Measurements from ENCODE around the gene HBD. TPM values are rescaled to one million over a fixed set of nuclear protein-coding genes. Genes with fewer than 3 reads are reported as not detected.

HBD gene
- total RNA-seq = not detected
- long read RNA-seq = 0 reads

DNA sequence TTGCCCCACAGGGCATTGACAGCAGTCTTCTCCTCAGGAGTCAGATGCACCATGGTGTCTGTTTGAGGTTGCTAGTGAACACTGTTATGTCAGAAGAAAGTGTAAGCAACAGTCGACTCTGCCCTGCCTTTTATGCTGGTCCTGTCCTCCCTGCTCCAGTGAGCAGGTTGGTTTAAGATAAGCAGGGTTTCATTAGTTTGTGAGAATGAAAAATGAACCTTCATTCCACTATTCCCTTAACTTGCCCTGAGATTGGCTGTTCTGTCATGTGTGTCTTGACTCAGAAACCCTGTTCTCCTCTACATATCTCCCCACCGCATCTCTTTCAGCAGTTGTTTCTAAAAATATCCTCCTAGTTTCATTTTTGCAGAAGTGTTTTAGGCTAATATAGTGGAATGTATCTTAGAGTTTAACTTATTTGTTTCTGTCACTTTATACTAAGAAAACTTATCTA, at the start of gene HBD:
Gene HBD (minus strand): TSS at position 103 of the 454 bp plus-strand sequence. CDS start 50 bp downstream, at position 53.
- intact Hi-C loops (cut with DNase I) = no loop called here
- ATAC-seq (ENCODE audit: poor library complexity) (no peak), DNase-seq (no peak)

DNA sequence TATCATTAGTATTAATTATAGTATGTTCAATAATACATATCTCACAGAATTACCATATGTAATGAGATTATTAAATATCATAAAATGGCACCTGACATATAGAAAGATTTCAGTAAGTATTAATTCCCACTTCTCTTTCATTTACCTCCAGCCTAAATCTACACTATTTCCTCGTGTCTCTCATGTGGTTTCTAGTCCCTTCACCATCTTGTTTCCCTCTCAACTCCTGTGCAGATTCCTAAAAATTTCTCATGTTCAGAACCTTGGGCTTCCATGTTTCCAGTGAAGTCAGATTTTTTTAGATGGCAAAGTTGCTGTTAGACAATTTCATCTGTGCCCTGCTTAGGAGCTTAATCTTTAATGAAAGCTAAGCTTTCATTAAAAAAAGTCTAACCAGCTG, 49.6 kb upstream of the HBD start:
- ATAC-seq (ENCODE audit: poor library complexity) (no peak), DNase-seq (no peak)
- intact Hi-C loops (cut with DNase I) = no loop called here

DNA sequence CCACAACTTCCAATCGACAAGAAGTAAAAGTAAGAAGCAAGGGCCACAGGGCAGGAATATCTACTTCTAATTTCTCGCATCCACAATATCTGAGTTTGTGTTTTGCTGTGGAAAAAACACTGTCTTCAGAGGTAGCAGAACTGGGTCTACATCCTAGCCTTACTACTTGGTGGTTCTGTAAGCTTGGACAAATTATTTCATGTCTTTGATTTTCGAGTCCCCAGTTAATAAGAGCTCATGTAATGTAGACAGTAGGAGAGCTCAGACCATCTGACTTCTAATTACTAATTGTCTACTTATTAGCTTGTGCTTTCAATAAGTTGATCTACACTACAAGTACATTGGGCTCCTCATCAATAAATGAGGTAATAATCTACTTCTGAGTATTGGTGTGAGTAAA, 48.8 kb upstream of the HBD start:
- no peak for ATAC-seq (ENCODE audit: poor library complexity)
- DNase-seq = no peak
- intact Hi-C loops (cut with DNase I) = no loop called here

DNA sequence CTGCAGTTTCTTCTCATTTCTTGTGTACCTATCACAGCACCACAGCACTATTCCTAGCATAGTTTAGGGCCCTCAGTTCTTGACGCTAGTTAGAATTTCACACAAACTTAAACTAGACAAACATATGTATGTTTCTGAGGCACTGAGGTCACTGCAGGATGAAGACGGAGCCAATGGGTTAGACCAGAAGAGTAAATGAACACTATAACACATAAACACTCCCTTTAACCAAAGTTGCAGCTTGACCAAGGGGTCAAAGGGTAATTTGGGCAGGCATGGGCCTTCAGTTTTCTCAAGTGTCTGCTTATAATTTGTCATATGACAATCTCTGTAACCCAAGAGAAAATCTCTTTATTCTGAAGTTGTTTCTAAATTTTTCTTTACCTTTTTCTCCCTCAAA, 48.3 kb upstream of the HBD start:
- DNase-seq = no peak
- no peak for ATAC-seq (ENCODE audit: poor library complexity)
- intact Hi-C loops (cut with DNase I) = no loop called here

DNA sequence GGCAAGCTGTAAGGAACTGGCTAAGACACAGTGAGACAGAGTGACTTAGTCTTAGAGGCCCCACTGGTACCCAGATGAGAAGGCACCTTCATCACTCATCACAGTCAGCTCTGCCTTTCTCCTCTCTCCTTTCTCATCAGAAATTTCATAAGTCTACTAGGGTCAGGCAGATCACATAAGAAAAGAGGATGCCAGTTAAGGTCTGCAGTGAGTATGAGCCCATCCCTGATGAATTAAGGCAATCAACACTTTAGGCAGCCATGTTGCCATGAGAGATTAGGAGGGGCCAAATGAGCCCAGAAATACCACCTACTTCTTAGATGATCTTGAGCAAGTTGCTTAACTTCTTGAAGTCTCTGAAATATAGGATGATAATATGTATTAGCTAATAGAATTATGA, 47.3 kb upstream of the HBD start:
- no peak for DNase-seq
- ATAC-seq (ENCODE audit: poor library complexity) = no peak
- intact Hi-C loops (cut with DNase I) = no loop called here

DNA sequence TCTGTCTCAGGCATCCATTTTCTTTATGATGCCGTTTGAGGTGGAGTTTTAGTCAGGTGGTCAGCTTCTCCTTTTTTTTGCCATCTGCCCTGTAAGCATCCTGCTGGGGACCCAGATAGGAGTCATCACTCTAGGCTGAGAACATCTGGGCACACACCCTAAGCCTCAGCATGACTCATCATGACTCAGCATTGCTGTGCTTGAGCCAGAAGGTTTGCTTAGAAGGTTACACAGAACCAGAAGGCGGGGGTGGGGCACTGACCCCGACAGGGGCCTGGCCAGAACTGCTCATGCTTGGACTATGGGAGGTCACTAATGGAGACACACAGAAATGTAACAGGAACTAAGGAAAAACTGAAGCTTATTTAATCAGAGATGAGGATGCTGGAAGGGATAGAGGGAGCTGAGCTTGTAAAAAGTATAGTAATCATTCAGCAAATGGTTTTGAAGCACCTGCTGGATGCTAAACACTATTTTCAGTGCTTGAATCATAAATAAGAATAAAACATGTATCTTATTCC, 46.4 kb upstream of the HBD start:
- DNase-seq = peak; percentile 39
- intact Hi-C loops (cut with DNase I) = no loop called here

DNA sequence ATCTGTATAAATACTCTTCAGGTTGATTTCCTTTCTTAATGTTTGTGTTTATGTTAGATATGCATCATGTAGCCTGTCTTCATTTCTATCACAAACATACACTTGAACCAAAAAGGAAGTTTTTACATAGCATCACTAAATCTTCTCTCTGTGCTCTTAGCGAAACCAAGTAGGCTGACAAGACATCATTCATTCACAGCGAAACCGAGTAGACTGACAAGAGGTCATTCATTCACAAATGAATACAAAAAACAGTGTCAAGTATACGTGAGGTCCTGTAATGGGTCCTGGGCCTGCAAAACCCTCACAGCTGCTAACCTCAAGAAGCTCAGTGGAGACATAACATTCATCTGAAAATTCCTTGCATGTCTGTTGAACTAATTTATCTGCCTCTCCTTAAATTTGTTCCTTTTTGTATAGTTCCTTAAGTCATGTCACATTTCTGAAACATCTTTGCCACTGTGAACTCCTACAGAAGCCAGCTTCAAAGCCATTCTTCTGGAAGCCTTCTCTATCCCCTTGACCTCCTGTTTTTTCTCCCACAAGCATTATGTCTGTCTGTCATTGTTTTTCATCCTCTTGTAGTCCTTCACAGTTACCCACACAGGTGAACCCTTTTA, 45.3 kb upstream of the HBD start:
- intact Hi-C loops (cut with DNase I) = no loop called here

More for the DNA sequence above, 46.4 kb upstream of the HBD start:
- peak; percentile 56 for ATAC-seq (ENCODE audit: poor library complexity)

DNA sequence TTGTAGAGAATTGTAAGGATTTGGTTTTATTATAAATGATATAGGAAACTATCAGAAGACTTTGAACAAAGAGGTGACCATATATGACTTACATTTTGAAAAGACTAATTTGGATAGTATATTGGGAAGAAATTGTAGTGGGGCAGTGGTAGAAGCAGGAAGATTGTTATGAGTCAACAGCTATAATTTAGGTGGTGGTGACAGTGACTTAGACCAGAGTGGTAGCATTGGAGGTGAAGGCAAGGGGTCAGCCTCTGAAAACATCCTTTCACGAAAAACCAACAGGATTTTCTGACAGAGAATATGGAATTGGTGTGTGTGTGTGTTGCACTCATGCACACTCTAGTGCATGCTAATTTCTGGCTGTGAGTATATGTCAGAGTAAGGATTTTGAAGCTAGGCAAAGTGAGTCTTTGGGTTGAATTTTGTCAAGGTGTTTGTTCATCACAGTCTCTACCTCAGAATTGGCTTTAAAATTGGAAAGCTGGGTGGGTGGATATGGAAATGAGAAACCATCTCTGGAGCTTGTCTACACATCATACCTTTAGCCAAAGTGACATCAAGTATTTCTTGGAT, 43.6 kb upstream of the HBD start:
- ATAC-seq (ENCODE audit: poor library complexity) (no peak), DNase-seq (no peak)
- intact Hi-C loops (cut with DNase I) = no loop called here

More for the DNA sequence above, 45.3 kb upstream of the HBD start:
- ATAC-seq (ENCODE audit: poor library complexity) (no peak), DNase-seq (no peak)

DNA sequence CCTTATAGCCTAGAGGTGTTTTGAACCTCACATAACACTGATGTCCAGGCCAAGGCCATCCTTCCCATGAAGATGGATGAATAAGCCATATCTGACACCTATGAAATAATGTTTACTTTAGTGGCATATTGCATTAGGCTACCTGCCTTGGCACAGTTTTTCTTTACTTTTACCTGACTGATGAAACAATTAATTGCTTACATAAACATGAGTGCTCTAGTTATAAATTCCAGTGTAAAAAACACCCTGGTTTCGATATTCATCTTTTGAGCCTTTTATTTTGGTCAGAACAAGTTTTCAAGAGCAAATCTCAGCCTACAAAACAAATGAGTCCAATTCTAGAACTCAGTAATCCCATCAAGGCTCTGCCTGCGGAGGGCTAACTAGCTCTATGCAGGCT, 42.4 kb upstream of the HBD start:
- DNase-seq (no peak), ATAC-seq (ENCODE audit: poor library complexity) (no peak)
- intact Hi-C loops (cut with DNase I) = no loop called here

DNA sequence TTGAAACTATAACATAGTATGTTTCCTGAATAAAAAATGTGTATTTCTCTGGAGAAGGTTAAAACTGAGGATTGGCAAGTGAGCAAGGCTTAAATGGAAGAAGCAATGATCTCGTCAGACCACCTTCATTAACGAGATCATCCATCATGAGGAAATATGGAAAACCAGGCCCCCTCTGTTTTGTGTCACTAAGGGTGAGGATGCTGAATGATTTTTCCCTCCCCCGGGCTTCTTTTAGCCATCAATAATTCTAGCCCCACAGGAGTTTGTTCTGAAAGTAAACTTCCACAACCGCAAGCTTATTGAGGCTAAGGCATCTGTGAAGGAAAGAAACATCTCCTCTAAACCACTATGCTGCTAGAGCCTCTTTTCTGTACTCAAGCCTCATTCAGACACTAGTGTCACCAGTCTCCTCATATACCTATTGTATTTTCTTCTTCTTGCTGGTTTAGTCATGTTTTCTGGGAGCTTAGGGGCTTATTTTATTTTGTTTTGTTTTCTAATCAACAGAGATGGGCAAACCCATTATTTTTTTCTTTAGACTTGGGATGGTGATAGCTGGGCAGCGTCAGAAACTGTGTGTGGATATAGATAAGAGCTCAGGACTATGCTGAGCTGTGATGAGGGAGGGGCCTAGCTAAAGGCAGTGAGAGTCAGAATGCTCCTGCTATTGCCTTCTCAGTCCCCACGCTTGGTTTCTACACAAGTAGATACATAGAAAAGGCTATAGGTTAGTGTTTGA, 41.3 kb upstream of the HBD start:
- intact Hi-C loops (cut with DNase I) = no loop called here
- DNase-seq = no peak

DNA sequence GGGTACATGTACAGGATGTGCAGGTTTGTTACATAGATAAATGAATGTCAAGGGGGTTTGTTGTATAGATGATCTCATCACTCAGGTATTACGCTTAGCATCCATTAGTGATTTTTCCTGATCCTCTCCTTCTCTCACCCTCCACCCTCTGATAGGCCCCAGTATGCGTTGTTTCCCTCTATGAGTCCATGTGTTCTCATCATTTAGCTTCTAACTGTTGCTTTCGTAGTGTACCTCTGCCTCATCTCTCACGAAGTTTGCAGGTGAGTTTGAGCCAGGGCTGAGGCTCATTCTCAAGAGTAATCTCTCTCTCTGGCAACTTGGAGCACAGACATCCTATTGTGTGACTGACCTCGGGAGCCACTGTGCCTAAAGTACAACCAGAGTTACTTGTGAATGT, 40.1 kb upstream of the HBD start:
- DNase-seq (no peak), ATAC-seq (ENCODE audit: poor library complexity) (no peak)
- intact Hi-C loops (cut with DNase I) = no loop called here

More for the DNA sequence above, 41.3 kb upstream of the HBD start:
- no peak for ATAC-seq (ENCODE audit: poor library complexity)

DNA sequence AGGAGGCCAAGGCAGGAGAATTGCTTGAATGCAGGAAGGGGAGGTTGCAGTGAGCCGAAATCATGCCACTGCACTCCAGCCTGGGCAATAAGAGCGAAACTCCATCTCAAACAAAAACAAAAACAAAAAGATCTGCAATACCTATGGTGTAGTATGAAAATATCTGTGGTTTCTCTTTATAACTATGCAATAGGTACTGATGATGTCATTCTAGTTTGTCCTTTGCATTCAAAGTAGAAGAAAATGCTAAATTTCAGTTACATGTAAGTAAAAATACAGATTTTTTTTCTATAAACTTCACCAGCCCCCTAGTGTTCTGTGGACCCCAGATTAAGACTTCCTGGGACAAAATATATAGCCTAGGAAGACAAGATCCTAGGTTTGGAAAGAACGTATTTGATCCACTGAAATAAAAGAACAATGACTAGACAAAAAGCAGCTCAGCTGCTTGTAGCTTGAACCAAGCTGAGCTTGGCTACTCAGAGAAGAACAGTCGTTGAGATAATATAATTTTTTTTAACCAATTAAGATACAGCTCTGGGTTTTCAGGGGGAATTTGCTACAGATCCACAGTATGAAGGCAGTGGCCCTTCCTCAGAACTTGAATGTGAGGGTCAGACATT, 38.2 kb upstream of the HBD start:
- DNase-seq (no peak), ATAC-seq (ENCODE audit: poor library complexity) (no peak)
- intact Hi-C loops (cut with DNase I) = no loop called here

DNA sequence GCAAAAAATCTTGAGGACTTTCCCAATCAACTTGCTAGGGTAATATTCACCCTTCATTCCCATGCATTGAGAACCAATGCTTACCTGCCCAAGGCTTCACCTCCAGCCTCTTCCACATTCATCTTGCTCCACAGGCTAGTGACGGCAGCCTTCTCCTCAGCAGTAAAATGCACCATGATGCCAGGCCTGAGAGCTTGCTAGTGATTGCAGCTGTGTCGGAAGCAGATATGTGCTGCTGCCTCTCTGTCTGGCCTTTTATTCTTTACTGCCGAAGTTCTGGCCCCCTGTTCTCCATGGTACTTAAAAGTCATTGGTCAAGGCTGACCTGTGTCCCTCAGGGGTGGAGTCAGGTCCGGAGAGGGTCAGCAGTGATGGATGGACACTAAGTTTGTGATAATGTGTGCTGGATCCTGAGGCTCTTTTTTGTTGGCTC, 35.4 kb upstream of the HBD start, which contains the start of gene HBE1:
Gene HBE1 (minus strand): TSS at position 231 of the 433 bp plus-strand sequence. CDS start 55 bp downstream, at position 176.
- intact Hi-C loops (cut with DNase I) = no loop called here

DNA sequence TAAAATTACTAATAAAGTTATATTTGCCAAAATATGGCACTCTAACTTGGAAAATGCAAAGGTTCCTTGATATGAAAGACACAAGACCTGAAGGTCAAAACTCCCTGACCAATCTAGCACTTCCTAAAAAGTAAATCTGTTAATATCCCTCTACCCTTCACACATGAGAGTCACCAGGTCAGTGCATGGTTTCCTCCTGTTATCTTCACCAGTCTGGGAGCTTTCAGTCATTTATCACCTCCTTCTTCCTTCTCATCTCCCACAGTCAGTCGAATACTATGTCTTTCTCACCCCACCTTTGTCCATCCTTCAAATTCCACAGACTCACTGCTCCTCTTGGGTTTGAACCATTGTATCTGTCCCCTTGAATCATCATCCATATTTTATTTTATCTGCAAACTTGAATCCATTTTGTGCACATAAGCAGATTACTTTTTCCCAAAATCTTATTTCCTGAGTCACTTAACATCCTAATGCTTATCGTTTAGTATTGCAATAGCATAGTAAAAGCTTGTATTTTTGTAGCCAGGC, 32.8 kb upstream of the HBD start:
- intact Hi-C loops (cut with DNase I) = no loop called here
- DNase-seq (no peak), ATAC-seq (ENCODE audit: poor library complexity) (no peak)

More for the DNA sequence above, 35.4 kb upstream of the HBD start, which contains the start of gene HBE1:
- no peak for ATAC-seq (ENCODE audit: poor library complexity)
- DNase-seq = no peak

DNA sequence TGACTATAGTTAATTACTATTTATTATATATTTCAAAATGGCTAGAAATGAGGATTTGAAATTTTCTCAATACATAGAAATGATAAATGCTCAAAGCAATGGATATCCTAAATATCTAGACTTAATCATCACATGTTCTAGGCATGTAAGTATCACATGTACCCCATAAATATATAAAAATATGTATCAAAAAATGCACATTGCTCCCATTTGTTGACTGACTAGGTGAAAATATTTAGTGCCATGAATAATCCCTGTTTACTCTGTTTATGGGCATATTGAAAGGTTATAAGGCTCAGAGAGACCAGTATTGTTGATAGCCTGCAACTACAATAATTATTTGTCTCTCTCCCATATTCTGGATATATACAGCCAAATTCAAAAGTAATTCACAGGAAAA, 32.3 kb upstream of the HBD start:
- no peak for ATAC-seq (ENCODE audit: poor library complexity)

DNA sequence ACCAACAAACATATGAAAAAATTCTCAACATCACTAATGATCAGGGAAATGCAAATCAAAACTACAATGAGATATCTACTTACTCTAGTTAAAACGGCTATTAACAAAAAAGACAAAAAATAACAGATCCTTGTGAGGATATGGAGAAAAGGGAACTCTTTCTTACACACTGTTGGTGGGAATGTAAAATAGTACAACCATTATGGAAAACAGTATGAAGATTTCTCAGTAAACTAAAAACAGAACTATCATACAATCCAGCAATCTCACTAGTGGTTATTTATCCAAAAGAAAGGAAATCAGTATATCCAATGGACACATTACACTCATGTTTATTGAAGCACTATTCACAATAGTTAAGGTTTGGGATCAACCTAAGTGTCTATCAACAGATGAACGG, 31.5 kb upstream of the HBD start:
- DNase-seq = no peak
- intact Hi-C loops (cut with DNase I) = no loop called here
- no peak for ATAC-seq (ENCODE audit: poor library complexity)

More for the DNA sequence above, 32.3 kb upstream of the HBD start:
- intact Hi-C loops (cut with DNase I) = no loop called here
- DNase-seq = no peak

DNA sequence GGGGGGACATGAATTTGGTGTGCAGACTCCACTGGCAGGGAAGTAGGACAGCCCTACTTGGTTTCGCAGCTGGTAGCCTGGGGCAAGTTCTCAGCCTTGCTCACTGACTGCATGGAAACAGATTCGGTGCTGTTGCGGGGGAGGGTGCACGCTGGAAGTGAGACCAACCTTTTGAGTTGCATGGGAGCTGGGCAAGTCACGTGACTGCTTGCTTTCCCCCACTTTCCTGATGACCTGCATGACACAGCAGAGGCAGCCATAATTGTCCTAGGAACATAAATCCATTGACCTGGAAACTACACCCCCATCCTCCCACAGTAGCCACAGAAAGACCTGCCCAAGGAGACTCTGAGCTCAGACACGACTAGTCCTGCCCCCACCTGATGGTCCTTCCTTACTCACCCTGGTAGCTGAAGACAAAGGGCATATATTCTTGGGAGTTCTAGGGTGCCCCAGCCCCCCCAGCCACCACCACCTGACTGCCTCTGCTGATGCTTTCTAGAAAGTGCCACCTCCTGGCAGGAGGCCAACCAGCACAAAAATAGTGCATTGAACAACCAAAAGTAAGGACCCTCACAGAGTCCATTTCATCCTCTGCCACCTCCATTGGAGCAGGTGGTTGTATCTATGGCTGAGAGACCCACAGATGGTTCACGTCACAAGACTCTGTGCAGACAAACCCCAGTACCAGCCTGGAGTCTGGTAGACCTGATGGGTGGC, 24.4 kb upstream of the HBD start:
- DNase-seq (no peak), ATAC-seq (ENCODE audit: poor library complexity) (no peak)
- intact Hi-C loops (cut with DNase I) = no loop called here

DNA sequence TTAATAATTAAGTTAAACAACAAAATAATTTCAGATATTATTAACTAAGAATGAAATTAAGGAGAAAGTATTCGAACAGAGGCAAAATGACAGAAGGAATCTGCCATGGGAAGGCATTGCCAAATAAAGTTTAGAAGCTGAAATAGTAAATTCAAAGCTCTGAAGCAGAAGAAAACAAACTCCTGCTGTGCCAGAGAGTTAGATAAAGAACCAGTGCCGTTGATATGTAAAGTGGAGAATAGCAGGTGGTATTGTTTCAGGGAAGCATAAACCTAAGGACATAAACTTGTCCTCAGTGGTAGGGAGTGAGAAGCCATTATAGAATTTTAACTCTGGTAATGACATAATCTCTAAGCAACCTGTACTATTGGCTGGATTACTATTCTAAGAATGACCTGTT, 23.0 kb upstream of the HBD start:
- DNase-seq (no peak), ATAC-seq (ENCODE audit: poor library complexity) (no peak)
- intact Hi-C loops (cut with DNase I) = no loop called here

Data from Right ventricle myocardium superior (tissue), 1 donor.